Karpas-422 (cell line): ENCODE measurements around the gene MYOC. TPM values are rescaled to one million over a fixed set of nuclear protein-coding genes. Genes with fewer than 3 reads are reported as not detected.
"Not testable (repeated sequence)": the region's sequence is repeated elsewhere in the genome, so short reads cannot be mapped to it uniquely, and the experiment has no call there.

ENCODE experiments used
- DNase-seq: peaks from one replicate; pipeline ENCODE4 v3.0.0-alpha.2; 2015
- H2AFZ ChIP-seq: fragments of 200-600 bp; sonication (generic); 2 replicates; pipeline ENCODE4 v1.6.1; 2014; ENCODE audit warnings: antibody characterized with exemption, low read length, mixed read lengths
- H3K27ac ChIP-seq: fragments of 200-600 bp; sonication (generic); 2 replicates; pipeline ENCODE4 v1.5.1; 2014; ENCODE audit warnings: mild to moderate bottlenecking, low read length, moderate library complexity
- H3K27me3 ChIP-seq: fragments of 200-600 bp; sonication (generic); 2 replicates; pipeline ENCODE4 v1.6.1; 2014; ENCODE audit warnings: low read length, mixed read lengths
- H3K36me3 ChIP-seq: fragments of 200-600 bp; sonication (generic); 2 replicates; pipeline ENCODE4 v1.6.1; 2014; ENCODE audit warnings: low read length, mixed read lengths; ENCODE audit not compliant: insufficient read depth
- H3K4me1 ChIP-seq: fragments of 200-600 bp; sonication (generic); 2 replicates; pipeline ENCODE4 v1.6.1; 2014; ENCODE audit warnings: mild to moderate bottlenecking, low read length, mixed read lengths
- H3K4me2 ChIP-seq: fragments of 200-600 bp; sonication (generic); 2 replicates; pipeline ENCODE4 v1.6.1; 2014; ENCODE audit warnings: low read length, low read depth, mild to moderate bottlenecking; ENCODE audit not compliant: poor library complexity, severe bottlenecking
- H3K4me3 ChIP-seq: fragments of 200-600 bp; sonication (generic); 2 replicates; pipeline ENCODE4 v1.5.1; 2014; ENCODE audit warnings: mild to moderate bottlenecking, antibody characterized with exemption, low read length, mixed read lengths
- H3K79me2 ChIP-seq: fragments of 200-600 bp; sonication (generic); 2 replicates; pipeline ENCODE4 v1.6.1; 2014; ENCODE audit warnings: mild to moderate bottlenecking, low read length, mixed read lengths
- H3K9ac ChIP-seq: fragments of 200-600 bp; sonication (generic); 2 replicates; pipeline ENCODE4 v1.6.0; 2014; ENCODE audit warnings: low read length
- H3K9me2 ChIP-seq: fragments of 200-600 bp; sonication (generic), shearing (Covaris generic); replicated peaks from 2 replicates; pipeline ENCODE4 v1.6.0; 2014; ENCODE audit warnings: mild to moderate bottlenecking, low read length, moderate library complexity; ENCODE audit not compliant: insufficient read depth
- H3K9me3 ChIP-seq: fragments of 300-700, 200-600 bp; sonication (generic); 2 replicates; pipeline ENCODE4 v1.6.1; 2014; ENCODE audit warnings: low read length, mixed read lengths
- H4K20me1 ChIP-seq: fragments of 200-600 bp; sonication (generic); 2 replicates; pipeline ENCODE4 v1.6.1; 2014; ENCODE audit warnings: mild to moderate bottlenecking, antibody characterized with exemption, low read length, low read depth; ENCODE audit not compliant: insufficient read depth
- total RNA-seq: library from RNA; depleted of rRNA; stranded (reverse); fragments of >200 nt; shearing (Covaris generic); gene quantifications from 2 replicates; pipeline ENCODE4 v1.2.3, GENCODE V29; 2014; ENCODE audit warnings: low replicate concordance

Gene MYOC
- total RNA-seq, 1 experiment from 2014 or later, result not detected

GRCh38 chr1:171670739-171671138 lies 18.3 kb upstream of the MYOC start:
- no peaks in the 10 kb centered on the region for H3K4me1 ChIP-seq
- no peaks in the 10 kb centered on the region for H4K20me1 ChIP-seq
- H3K9me3 ChIP-seq, result no peaks in the 10 kb centered on the region
- no peak overlapping the region for H3K9ac ChIP-seq
- H3K36me3 ChIP-seq, result no peaks in the 10 kb centered on the region
- no peak overlapping the region for H3K27ac ChIP-seq
- no peak overlapping the region for H2AFZ ChIP-seq
- H3K27me3 ChIP-seq, result no peaks in the 10 kb centered on the region
- DNase-seq, result no peak
- no peaks in the 10 kb centered on the region for H3K9me2 ChIP-seq
- H3K4me3 ChIP-seq, result no peak overlapping the region
- H3K79me2 ChIP-seq, result no peaks in the 10 kb centered on the region
- H3K4me2 ChIP-seq, result no peak overlapping the region

GRCh38 chr1:171668372-171668771 lies 15.9 kb upstream of the MYOC start:
- Histone ChIP-seq H2AFZ (no peak overlapping the region), H3K9me3 (no peaks in the 10 kb centered on the region), H3K27me3 (no peaks in the 10 kb centered on the region), H3K9me2 (no peaks in the 10 kb centered on the region), H3K9ac (no peak overlapping the region), H3K4me2 (no peak overlapping the region), H3K79me2 (no peaks in the 10 kb centered on the region), H3K27ac (no peak overlapping the region), H3K4me1 (no peaks in the 10 kb centered on the region), H3K36me3 (no peaks in the 10 kb centered on the region), H3K4me3 (no peak overlapping the region), H4K20me1 (no peaks in the 10 kb centered on the region)
- DNase-seq, result no peak

- no peaks in the 10 kb centered on the region for H3K4me1 ChIP-seq
- H3K4me2 ChIP-seq, result no peak overlapping the region
- DNase-seq, result no peak
- no peaks in the 10 kb centered on the region for H3K36me3 ChIP-seq
- no peak overlapping the region for H3K4me3 ChIP-seq
- no peak overlapping the region for H2AFZ ChIP-seq
- no peaks in the 10 kb centered on the region for H3K9me2 ChIP-seq
- H3K9me3 ChIP-seq, result no peaks in the 10 kb centered on the region
- H3K9ac ChIP-seq, result no peak overlapping the region
- no peaks in the 10 kb centered on the region for H3K27me3 ChIP-seq
- H3K27ac ChIP-seq, result no peak overlapping the region
- no peaks in the 10 kb centered on the region for H3K79me2 ChIP-seq
- no peaks in the 10 kb centered on the region for H4K20me1 ChIP-seq
Observed at GRCh38 chr1:171666114-171666769, 13.8 kb upstream of the MYOC start.

GRCh38 chr1:171664976-171665375 lies 12.5 kb upstream of the MYOC start:
- DNase-seq, result no peak

GRCh38 chr1:171663854-171664575 lies 11.5 kb upstream of the MYOC start:
- DNase-seq, result no peak
- H3K79me2 ChIP-seq, result no peaks in the 10 kb centered on the region
- H3K9me2 ChIP-seq, result no peaks in the 10 kb centered on the region
- no peaks in the 10 kb centered on the region for H3K27me3 ChIP-seq
- no peak overlapping the region for H3K4me2 ChIP-seq
- H4K20me1 ChIP-seq, result no peaks in the 10 kb centered on the region
- H3K4me1 ChIP-seq, result no peaks in the 10 kb centered on the region
- H3K36me3 ChIP-seq, result no peaks in the 10 kb centered on the region
- no peaks in the 10 kb centered on the region for H3K9me3 ChIP-seq
- no peak overlapping the region for H2AFZ ChIP-seq
- no peak overlapping the region for H3K4me3 ChIP-seq
- H3K27ac ChIP-seq, result no peak overlapping the region
- H3K9ac ChIP-seq, result no peak overlapping the region

More at GRCh38 chr1:171664976-171665375, 12.5 kb upstream of the MYOC start:
- no peaks in the 10 kb centered on the region for H3K27me3 ChIP-seq
- no peak overlapping the region for H3K9ac ChIP-seq
- no peak overlapping the region for H3K4me3 ChIP-seq
- H3K36me3 ChIP-seq, result no peaks in the 10 kb centered on the region
- H3K9me2 ChIP-seq, result no peaks in the 10 kb centered on the region
- no peak overlapping the region for H3K27ac ChIP-seq
- no peak overlapping the region for H2AFZ ChIP-seq
- no peaks in the 10 kb centered on the region for H3K9me3 ChIP-seq
- H3K79me2 ChIP-seq, result no peaks in the 10 kb centered on the region
- H3K4me2 ChIP-seq, result no peak overlapping the region
- no peaks in the 10 kb centered on the region for H3K4me1 ChIP-seq
- no peaks in the 10 kb centered on the region for H4K20me1 ChIP-seq

GRCh38 chr1:171663036-171663853 lies 10.8 kb upstream of the MYOC start:
- H3K27ac ChIP-seq, result no peak overlapping the region
- H3K9me2 ChIP-seq, result no peaks in the 10 kb centered on the region
- no peak for DNase-seq
- no peaks in the 10 kb centered on the region for H3K27me3 ChIP-seq
- H3K4me3 ChIP-seq, result no peak overlapping the region
- no peaks in the 10 kb centered on the region for H3K79me2 ChIP-seq
- H3K4me1 ChIP-seq, result no peaks in the 10 kb centered on the region
- H3K36me3 ChIP-seq, result no peaks in the 10 kb centered on the region
- H3K9me3 ChIP-seq, result no peaks in the 10 kb centered on the region
- H4K20me1 ChIP-seq, result no peaks in the 10 kb centered on the region
- H3K4me2 ChIP-seq, result no peak overlapping the region
- no peak overlapping the region for H2AFZ ChIP-seq
- H3K9ac ChIP-seq, result no peak overlapping the region

GRCh38 chr1:171661076-171661650 lies 8.7 kb upstream of the MYOC start:
- Histone ChIP-seq H3K4me2 (no peak overlapping the region), H3K27ac (no peak overlapping the region), H3K9me2 (no peaks in the 10 kb centered on the region), H3K4me1 (no peaks in the 10 kb centered on the region), H4K20me1 (no peaks in the 10 kb centered on the region), H3K4me3 (no peak overlapping the region), H3K9me3 (no peaks in the 10 kb centered on the region), H3K27me3 (no peaks in the 10 kb centered on the region), H3K79me2 (no peaks in the 10 kb centered on the region), H3K9ac (no peak overlapping the region), H3K36me3 (no peaks in the 10 kb centered on the region), H2AFZ (no peak overlapping the region)
- DNase-seq, result no peak

- not testable (repeated sequence) for H3K9me2 ChIP-seq, H3K27ac ChIP-seq, H3K4me1 ChIP-seq, H4K20me1 ChIP-seq, H3K79me2 ChIP-seq, H3K36me3 ChIP-seq, H3K27me3 ChIP-seq, H3K4me2 ChIP-seq, DNase-seq, H3K9me3 ChIP-seq, H3K4me3 ChIP-seq, H3K9ac ChIP-seq, H2AFZ ChIP-seq
Observed at GRCh38 chr1:171656206-171656605, 3.7 kb upstream of the MYOC start.
